GM12872 (cell line): Measurements from ENCODE around the gene DUSP10.

ENCODE experiments used
- TF ChIP-seq, protein P1 (sequence below): IDR thresholded peaks from 3 replicates; pipeline ENCODE4 v1.5.1; 2011; ENCODE audit warnings: low read depth, mild to moderate bottlenecking, low read length, moderate library complexity; ENCODE audit not compliant: insufficient read depth

Gene DUSP10

DNA sequence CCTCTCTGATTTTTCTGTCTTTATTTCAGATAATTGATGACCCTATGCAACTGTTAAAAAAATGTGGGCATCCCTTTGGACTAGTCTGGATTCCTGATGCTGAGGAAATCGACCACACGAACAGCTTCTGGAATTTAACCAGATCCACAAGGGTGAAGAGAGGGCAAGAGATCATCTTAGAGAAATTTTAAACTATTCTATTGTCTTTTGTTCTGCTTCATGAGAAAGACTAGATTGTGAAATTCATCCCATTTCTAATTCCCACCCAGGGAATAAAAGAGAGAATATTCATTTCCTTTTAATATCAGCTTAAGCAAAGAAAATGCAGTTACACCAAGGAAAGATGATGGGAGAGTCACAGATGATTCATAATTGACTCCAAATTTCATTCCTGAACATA, 71.8 kb downstream of the DUSP10 start:
- TF ChIP-seq, protein P1, sequence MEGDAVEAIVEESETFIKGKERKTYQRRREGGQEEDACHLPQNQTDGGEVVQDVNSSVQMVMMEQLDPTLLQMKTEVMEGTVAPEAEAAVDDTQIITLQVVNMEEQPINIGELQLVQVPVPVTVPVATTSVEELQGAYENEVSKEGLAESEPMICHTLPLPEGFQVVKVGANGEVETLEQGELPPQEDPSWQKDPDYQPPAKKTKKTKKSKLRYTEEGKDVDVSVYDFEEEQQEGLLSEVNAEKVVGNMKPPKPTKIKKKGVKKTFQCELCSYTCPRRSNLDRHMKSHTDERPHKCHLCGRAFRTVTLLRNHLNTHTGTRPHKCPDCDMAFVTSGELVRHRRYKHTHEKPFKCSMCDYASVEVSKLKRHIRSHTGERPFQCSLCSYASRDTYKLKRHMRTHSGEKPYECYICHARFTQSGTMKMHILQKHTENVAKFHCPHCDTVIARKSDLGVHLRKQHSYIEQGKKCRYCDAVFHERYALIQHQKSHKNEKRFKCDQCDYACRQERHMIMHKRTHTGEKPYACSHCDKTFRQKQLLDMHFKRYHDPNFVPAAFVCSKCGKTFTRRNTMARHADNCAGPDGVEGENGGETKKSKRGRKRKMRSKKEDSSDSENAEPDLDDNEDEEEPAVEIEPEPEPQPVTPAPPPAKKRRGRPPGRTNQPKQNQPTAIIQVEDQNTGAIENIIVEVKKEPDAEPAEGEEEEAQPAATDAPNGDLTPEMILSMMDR = no peak

DNA sequence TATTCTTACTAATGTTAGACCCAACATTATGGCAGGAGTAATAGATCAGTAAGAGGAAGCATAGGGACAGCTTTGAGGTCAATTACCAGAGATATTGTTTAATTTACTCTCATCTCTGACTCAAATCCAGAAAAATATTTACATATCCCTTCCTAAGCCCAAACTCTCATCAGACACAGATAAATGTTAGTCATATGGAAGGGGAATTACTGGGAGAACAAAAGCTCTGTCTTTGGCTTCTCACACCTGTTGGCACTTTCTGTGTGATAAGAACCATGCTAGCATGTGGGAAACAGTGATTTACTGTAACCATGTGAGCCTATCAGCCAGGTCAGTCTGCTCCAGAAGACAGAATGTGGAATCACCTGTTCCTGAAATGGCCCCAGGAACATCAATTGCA, 72.4 kb downstream of the DUSP10 start:
- TF ChIP-seq, protein P1 = no peak

DNA sequence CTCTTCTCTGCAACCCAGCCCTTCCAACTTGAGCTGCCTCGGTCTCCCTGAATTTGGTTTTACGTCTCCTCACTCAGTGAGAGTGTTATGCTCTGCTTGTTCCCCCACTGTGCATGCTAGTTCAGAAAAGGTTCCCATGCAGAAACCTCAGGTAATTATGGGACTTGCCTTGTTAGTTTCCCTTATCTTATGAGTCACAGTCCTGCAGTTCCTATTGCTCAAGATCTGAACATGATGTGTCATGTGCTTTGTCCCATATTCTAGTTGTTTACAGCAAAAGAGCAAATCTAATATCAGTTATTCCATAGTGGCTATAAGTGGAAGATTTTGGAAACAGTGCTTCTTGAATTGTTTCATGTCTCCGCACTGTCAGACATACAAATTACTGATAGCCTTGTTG, 74.4 kb downstream of the DUSP10 start:
- TF ChIP-seq, protein P1 = no peak

DNA sequence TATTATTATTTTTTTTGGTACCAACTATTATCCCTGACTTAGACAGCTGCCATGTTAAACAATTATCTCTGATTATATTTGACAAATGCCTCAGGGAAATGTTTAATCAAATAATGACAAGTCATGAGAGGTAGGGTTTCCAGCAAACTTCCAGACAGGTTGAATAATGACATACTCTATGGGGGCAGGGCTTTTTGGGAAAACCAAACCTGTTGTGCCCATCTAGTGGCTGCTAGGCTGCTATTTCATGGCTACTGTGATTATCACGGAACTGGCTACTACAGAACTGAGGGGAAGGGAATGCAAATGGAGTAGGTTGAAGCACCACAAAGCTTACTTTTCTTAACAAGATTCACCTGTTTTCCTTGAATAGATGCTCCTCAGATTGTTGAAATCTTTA, 77.6 kb downstream of the DUSP10 start:
- TF ChIP-seq, protein P1 = no peak

DNA sequence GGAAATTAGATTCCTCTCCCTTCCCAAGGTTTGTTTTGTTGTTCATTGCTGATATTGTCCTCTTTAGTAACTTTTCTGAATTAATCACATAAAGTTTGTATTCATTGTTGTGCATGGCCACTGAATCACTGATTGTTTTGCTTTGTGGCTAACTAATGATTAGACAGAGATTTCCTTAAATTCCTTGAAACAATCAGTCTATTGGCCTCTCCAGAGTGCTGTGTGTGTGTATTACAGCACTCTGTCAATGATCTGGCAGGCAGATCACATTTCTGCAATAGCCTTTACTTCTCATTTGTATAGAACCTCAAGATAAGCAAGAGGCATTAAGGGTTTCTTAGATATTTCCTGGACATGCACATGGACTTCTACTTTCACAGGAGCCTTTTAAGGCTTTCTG, 78.6 kb downstream of the DUSP10 start:
- TF ChIP-seq, protein P1 = no peak

DNA sequence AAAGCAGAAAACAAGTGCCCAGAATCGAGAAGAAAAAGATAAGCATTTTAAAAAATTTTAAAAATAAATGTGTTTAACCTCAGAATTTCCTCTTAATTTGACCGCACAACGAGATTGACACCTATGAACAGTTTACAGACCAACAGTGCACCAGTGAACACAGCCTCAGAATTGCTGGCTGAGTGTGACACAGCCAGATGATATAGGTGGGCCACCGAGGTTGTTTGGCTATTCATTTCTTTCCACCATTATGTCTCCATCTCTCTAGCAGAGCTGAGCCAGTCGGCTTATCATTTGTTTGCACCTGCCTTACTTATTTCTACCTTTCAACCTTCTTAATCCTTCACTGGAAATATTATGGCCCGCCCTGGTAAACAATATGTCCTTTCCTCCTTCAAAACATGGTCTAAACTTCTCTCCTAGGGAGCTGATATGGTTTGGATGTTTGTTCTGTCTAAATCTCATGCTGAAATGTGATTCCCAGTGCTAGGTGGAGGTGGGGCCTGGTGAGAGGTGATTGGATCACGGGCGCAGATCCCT, 86.1 kb downstream of the DUSP10 start:
- TF ChIP-seq, protein P1 = no peak
